HL-60 (cell line): ENCODE measurements around the gene ASPDH.

Source experiments
- GABPA ChIP-seq: IDR thresholded peaks from 2 replicates; pipeline ENCODE4 v1.6.1; 2012; ENCODE audit warnings: low read depth
- POLR2AphosphoS5 ChIP-seq: IDR thresholded peaks from 2 replicates; pipeline ENCODE4 v1.6.1; 2012; ENCODE audit warnings: low read depth
- TF ChIP-seq, protein P1 (sequence below): IDR thresholded peaks from one replicate; pipeline ENCODE4 v1.5.1; 2011; ENCODE audit warnings: low read length, control low read depth, inconsistent platforms; ENCODE audit not compliant: insufficient read depth

DNA sequence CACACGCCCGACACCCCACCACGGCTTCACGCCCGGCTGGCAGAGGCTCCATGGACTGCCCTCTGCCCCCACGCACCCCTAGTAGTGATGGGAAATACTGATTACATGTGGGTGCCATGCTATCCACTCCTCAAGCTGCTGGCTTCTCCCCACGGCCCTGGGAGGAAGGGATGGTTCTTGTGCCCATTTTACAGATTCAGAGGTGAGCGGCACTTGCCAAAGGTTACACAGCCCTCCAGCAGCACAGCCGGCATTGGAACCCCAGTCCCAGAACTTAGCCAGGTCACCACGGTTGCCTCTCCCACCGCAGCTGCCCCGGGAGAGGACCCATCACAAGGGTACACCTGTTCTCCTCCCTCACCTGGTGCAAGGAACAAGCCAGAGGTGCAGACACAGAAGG, 41.3 kb upstream of the ASPDH start:
- TF ChIP-seq, protein P1, sequence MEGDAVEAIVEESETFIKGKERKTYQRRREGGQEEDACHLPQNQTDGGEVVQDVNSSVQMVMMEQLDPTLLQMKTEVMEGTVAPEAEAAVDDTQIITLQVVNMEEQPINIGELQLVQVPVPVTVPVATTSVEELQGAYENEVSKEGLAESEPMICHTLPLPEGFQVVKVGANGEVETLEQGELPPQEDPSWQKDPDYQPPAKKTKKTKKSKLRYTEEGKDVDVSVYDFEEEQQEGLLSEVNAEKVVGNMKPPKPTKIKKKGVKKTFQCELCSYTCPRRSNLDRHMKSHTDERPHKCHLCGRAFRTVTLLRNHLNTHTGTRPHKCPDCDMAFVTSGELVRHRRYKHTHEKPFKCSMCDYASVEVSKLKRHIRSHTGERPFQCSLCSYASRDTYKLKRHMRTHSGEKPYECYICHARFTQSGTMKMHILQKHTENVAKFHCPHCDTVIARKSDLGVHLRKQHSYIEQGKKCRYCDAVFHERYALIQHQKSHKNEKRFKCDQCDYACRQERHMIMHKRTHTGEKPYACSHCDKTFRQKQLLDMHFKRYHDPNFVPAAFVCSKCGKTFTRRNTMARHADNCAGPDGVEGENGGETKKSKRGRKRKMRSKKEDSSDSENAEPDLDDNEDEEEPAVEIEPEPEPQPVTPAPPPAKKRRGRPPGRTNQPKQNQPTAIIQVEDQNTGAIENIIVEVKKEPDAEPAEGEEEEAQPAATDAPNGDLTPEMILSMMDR = no peak
- TF ChIP-seq POLR2AphosphoS5 (no peak), GABPA (no peak)
